SIG-M5 treated with dmso at 0.1 percent for 504 hours (cell line): ENCODE measurements around the gene PDCD1LG2.
A peak's percentile ranks its signal among the peaks of the same experiment; 100 is the strongest.
"Not testable (repeated sequence)": the region's sequence is repeated elsewhere in the genome, so short reads cannot be mapped to it uniquely, and the experiment has no call there.

Source experiments
- DNase-seq: peaks from one replicate; lab custom pipeline; 2025; ENCODE audit not compliant: unreplicated experiment; lab: John Stamatoyannopoulos, UW

PDCD1LG2 gene

DNA sequence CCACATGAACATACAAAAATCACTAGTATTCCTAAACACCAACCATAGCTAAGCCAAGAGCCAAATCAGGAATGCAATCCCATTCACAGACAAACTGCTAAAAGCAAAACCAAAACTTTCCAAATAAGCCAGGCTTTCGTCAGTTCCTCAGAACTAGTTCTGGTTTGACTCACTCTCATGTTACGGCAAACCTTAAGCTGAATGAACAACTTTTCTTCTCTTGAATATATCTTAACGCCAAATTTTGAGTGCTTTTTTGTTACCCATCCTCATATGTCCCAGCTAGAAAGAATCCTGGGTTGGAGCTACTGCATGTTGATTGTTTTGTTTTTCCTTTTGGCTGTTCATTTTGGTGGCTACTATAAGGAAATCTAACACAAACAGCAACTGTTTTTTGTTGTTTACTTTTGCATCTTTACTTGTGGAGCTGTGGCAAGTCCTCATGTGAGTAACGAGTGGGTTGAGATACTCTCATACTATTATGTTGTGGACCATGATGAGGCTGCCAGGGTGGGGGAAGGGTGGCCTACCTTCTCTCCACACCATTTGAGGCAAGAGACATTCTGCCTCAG is at the start of gene PDCD1LG2:
TSS of gene PDCD1LG2 (plus strand) at position 172 of the 572 bp plus-strand sequence. CDS start 12,016 bp downstream, outside the sequence.
- DNase-seq: peak; percentile 39

DNA sequence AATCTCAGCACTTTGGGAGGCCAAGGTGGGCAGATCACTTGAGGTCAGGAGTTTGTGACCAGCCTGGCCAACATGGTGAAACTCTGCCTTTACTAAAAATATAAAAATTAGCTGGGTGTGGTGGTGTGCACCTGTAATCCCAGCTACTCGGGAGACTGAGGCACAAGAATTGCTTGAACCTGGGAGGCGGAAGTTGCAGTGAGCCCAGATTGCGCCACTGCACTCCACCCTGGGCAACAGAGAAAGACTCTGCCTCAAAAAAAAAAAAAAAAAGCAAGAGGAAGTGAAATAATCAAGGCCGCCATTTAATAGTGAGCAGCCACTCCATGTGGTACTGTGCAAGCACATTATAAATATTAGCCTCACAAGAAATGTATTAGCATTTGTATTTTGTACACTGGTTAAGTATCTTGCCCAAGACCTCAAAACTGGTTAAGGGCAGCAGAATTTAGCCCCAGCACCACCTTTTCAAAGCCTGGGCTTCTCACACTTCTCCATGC is 45.5 kb upstream of the PDCD1LG2 start:
- not testable (repeated sequence) for DNase-seq

- no peak for DNase-seq
Observed at GRCh38 chr9:5466005-5466404, 44.3 kb upstream of the PDCD1LG2 start.

GRCh38 chr9:5466766-5467165 is 43.6 kb upstream of the PDCD1LG2 start:
- DNase-seq: no peak

GRCh38 chr9:5468850-5469249 is 41.5 kb upstream of the PDCD1LG2 start:
- no peak for DNase-seq

- DNase-seq: no peak
Observed at GRCh38 chr9:5470122-5470521, 40.2 kb upstream of the PDCD1LG2 start.

DNA sequence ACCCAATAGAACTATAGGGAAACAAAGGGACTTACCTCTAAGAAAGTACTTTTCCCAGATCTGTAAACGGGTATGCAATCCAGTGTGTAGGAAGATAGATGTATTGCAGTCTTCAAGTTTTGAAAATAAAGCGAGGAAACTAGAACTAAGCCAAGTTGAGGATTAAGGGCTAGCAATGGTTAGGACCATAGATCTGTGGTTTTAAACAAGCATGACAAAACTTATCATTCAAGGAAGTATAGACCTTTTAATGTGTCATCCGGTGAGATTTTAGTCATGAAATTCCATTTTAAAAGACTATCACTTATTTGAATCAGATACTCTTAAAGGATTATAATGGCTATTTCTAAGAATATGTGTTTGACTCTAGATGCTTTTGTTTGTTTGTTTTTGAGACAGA is 39.5 kb upstream of the PDCD1LG2 start:
- no peak for DNase-seq

DNA sequence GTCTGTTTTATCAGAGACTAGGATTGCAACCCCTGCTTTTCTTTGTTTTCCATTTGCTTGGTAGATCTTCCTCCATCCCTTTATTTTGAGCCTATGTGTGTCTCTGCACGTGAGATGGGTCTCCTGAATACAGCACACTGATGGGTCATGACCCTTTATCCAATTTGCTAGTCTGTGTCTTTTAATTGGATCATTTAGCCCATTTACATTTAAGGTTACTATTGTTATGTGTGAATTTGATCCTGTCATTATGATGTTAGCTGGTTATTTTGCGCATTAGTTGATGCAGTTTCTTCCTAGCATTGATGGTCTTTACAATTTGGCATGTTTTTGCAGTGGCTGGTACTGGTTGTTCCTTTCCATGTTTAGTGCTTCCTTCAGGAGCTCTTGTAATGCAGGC is 34.7 kb upstream of the PDCD1LG2 start:
- not testable (repeated sequence) for DNase-seq

DNA sequence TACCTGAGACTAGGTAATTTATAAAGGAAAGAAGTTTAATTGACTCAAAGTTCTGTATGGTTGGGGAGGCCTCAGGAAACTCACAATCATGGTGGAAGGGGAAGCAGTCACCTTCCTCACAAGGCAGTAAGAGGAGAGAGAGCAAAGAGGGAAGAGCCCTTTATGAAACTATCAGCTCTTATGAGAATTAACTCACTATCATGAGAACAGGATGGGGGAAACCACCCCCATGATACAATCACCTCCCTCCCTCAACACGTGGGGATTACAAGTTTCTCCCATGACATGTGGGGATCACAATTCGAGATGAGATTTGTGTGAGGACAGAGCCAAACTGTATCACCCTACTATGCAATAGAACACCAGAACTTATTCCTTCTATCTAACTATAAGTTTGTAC is 32.1 kb upstream of the PDCD1LG2 start:
- DNase-seq: no peak

DNA sequence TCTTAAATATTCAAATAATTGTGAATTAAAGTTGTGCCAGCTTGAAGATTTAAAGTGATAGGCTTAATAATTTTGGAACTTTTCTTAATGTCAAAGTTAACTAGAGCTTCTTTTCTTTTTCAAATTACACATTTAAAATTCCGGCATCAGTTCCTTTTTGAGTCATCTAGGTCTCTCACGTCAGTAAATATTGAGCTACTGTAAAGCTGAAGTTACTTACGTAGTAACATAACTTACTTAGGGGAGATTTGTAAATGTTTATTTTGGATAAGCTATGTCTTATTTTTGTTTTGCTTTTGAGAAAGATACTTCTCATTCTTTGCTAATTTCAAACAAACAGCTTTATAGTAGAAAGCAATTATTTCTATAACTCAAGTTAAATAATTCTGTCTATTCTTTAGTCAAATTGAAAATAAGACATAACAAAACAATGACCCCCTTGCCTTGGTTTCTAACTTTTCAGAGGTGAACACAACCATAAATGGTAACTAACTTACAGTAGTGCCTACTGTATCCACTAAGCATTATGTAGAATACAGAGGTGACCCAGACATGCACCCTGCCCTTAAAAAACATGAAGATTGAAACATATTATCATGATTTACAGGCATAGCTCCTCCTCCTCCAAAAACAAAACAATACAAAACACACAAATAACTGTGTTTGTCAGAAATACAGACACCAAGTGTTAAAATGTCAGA is 30.2 kb upstream of the PDCD1LG2 start:
- no peak for DNase-seq

DNA sequence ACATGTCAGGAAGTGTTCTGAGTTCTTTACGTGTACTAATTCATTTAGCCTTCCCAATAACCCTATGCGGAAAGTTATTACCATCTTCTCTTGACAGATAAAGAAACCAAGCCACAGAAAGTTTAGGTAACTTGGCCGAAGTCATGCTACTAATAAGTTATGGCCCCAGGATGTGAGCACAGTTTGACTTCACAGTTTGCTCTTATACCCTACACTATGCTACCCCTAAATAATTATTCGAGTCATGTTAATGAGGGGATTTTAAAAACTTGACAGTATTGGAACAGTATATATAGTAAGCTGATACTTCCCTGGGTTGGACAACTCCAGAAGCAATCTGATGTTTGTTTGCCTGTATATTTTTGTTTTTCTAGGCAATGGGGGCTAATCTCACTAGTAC is 29.4 kb upstream of the PDCD1LG2 start:
- DNase-seq: no peak

DNA sequence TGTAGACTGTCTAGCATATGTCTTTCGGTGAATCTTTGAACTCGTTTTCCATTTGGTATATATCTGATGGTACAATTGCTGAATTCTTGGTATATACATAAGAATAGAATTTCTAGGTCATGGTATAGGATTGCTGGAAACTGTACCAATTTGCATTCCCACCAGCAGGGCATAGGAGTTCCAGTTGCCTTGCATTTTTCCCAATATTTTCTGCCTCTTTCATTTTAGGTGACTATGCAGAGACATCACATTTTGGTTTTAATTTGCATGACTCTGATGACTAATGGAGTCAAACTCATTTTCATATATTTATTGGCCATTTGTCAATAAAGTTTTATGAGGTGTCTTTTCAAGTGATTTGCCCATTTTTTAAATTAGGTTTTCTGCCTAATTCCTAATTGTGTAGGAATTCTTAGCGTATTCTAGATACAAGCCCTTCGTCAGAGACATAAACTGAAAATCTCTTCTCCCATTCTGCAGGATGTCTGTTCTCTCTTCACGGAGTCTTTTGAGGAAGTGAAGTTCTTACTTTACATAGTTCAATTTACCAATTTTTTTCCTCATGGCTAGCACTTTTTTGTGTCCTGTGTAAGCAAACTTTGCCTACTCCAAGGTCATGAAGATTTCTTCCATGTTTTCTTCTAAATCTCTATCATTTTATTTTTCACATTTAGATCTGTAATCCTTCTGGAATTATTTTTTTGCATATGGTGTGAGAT is 28.9 kb upstream of the PDCD1LG2 start:
- DNase-seq: no peak

DNA sequence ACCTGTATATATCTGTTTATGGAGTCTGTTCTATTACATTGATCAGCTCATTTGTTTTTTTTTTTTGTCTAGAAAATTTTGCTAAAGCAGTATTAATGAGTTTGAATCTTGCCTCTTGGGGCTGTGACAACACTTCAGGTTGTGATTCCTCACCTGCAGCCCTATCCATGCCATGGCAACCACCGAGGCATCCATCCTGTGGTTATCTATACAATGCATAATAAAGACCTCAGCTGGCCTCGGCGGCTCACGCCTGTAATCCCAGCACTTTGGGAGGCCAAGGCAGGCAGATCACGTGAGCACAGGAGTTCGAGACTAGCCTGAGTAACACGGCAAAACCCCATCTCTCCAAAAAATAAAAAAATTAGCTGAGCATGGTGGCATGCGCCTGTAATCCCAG is 28.1 kb upstream of the PDCD1LG2 start:
- DNase-seq: no peak

GRCh38 chr9:5483306-5483705 is 27.0 kb upstream of the PDCD1LG2 start:
- DNase-seq: no peak

GRCh38 chr9:5485378-5486085 is 24.8 kb upstream of the PDCD1LG2 start:
- DNase-seq: no peak

GRCh38 chr9:5486988-5487387 is 23.3 kb upstream of the PDCD1LG2 start:
- DNase-seq: no peak

GRCh38 chr9:5488221-5489008 is 21.9 kb upstream of the PDCD1LG2 start:
- DNase-seq: no peak

- no peak for DNase-seq
Observed at GRCh38 chr9:5489630-5490490, 20.5 kb upstream of the PDCD1LG2 start.

- DNase-seq: no peak
Observed at GRCh38 chr9:5492965-5493678, 17.2 kb upstream of the PDCD1LG2 start.
